Transverse colon (tissue), 4 donors: ENCODE results near the gene BHLHA9.

Experiments used
- CTCF ChIP-seq, 5 experiments: fragments of 200-600 bp in 3 of 5; fragments of 450-650 bp in 2 of 5; sonication (generic) in 3 of 5; IDR thresholded peaks; 1 replicate in 2 of 5; 2 replicates in 3 of 5; pipeline ENCODE4 v1.5.1; 2016 to 2017; ENCODE audit warnings: antibody characterized with exemption in 5 of 5, inconsistent platforms in 3 of 5, mild to moderate bottlenecking in 2 of 5, moderate library complexity in 1 of 5
- EP300 ChIP-seq: sonication (generic); formaldehyde crosslinking; IDR thresholded peaks from one replicate; pipeline ENCODE4 v1.6.1; 2017; ENCODE audit warnings: antibody characterized with exemption, low read depth
- POLR2A ChIP-seq: fragments of 450-650 bp; IDR thresholded peaks from one replicate; pipeline ENCODE4 v1.6.1; 2016; ENCODE audit warnings: antibody characterized with exemption, mild to moderate bottlenecking, moderate library complexity
- POLR2AphosphoS5 ChIP-seq, 3 donors: sonication (generic); formaldehyde crosslinking; IDR thresholded peaks; one replicate each; pipeline ENCODE4 v1.6.1; 2016; ENCODE audit warnings: antibody characterized with exemption in 3 of 3

GRCh38 chr17:1275205-1275961, 5.1 kb downstream of the BHLHA9 start:
- TF ChIP-seq CTCF (IDR thresholded peaks at IDR 0.05) (no peak), EP300 (no peak), POLR2A (no peak), POLR2AphosphoS5 (IDR thresholded peaks at IDR 0.05) (no peak)
